Endothelial cell of umbilical vein (primary cell): ENCODE measurements around the gene NEB. TPM values are rescaled to one million over a fixed set of nuclear protein-coding genes. Genes with fewer than 3 reads are reported as not detected.

ENCODE experiments used
- BruUV-seq: library from RNA; stranded (reverse); fragments of 400-500 nt; replicated peaks from 2 replicates; lab custom pipeline; 2021; lab: Mats Ljungman, UMichigan
- CTCF ChIA-PET: fragments of 300-600, 350-600 bp; sonication (Branson Sonifier 250); formaldehyde crosslinking; loops from one replicate; lab custom pipeline; 2021; ENCODE audit warnings: antibody characterized with exemption, inconsistent platforms; lab: Charles Lee
- POLR2A ChIA-PET: fragments of 300-600, 350-600 bp; sonication (Branson Sonifier 250); formaldehyde crosslinking; loops from one replicate; lab custom pipeline; 2021; ENCODE audit warnings: antibody characterized with exemption, inconsistent platforms; lab: Charles Lee
- DNase-seq: peaks from one replicate; pipeline ENCODE4 v3.0.0-alpha.2; 2011; ENCODE audit warnings: low read depth, low spot score
- FAIRE-seq: peaks from 2 replicates; lab custom pipeline; 2011; peaks lifted over from hg19 to GRCh38; lab: Jason Lieb, UNC
- H2AFZ ChIP-seq: 2 replicates; pipeline ENCODE4 v1.6.0; 2012; ENCODE audit warnings: low read depth, low read length, control low read depth, inconsistent platforms
- H3K27ac ChIP-seq: 2 replicates; pipeline ENCODE4 v1.5.1; 2011; ENCODE audit warnings: low read depth, mild to moderate bottlenecking, control low read depth, low read length, moderate library complexity; ENCODE audit not compliant: insufficient read depth
- H3K27me3 ChIP-seq, 2 experiments: 2 replicates each; pipeline versions ENCODE4 v1.6.0 to v1.6.1; 2011; ENCODE audit warnings: low read length in 2 of 2, mixed read lengths in 1 of 2; ENCODE audit not compliant: control insufficient read depth in 2 of 2, insufficient read depth in 2 of 2
- H3K36me3 ChIP-seq, 2 experiments: 2 replicates in 1 of 2; 3 replicates in 1 of 2; pipeline ENCODE4 v1.5.1; 2011; ENCODE audit warnings: low read length in 2 of 2, mild to moderate bottlenecking in 1 of 2, moderate library complexity in 1 of 2; ENCODE audit not compliant: control insufficient read depth in 2 of 2, insufficient read depth in 2 of 2; ENCODE audit errors: extremely low read depth in 1 of 2
- H3K4me1 ChIP-seq: 3 replicates; pipeline ENCODE4 v1.5.1; 2011; ENCODE audit warnings: mild to moderate bottlenecking, low read length; ENCODE audit not compliant: control insufficient read depth, insufficient read depth; ENCODE audit errors: extremely low read depth
- H3K4me2 ChIP-seq: 2 replicates; pipeline ENCODE4 v1.6.1; 2011; ENCODE audit warnings: low read length, control low read depth, mixed read lengths; ENCODE audit not compliant: insufficient read depth
- H3K4me3 ChIP-seq, 3 experiments: fragments of 200-600 bp in 1 of 3; sonication (generic), shearing (Covaris generic) in 1 of 3; replicated peaks in 1 of 3; 2 replicates each; pipeline ENCODE4 v1.5.1; 2011 to 2016; ENCODE audit warnings: control low read depth in 3 of 3, low read length in 3 of 3, mild to moderate bottlenecking in 2 of 3, inconsistent platforms in 1 of 3, low read depth in 1 of 3, moderate library complexity in 1 of 3; ENCODE audit not compliant: insufficient read depth in 1 of 3
- H3K79me2 ChIP-seq: 2 replicates; pipeline ENCODE4 v1.6.0; 2012; ENCODE audit warnings: low read length, inconsistent platforms; ENCODE audit not compliant: control insufficient read depth, insufficient read depth
- H3K9ac ChIP-seq: replicated peaks from 2 replicates; pipeline ENCODE3; 2011; ENCODE audit warnings: low read length, control low read depth; ENCODE audit not compliant: insufficient read depth; ENCODE audit errors: extremely low read depth
- H3K9me1 ChIP-seq: replicated peaks from 3 replicates; pipeline ENCODE4 v1.6.0; 2011; ENCODE audit warnings: mild to moderate bottlenecking, low read length; ENCODE audit not compliant: control insufficient read depth, insufficient read depth; ENCODE audit errors: extremely low read depth
- H3K9me3 ChIP-seq: replicated peaks from 2 replicates; pipeline ENCODE4 v1.5.1; 2012; ENCODE audit warnings: low read length, inconsistent platforms; ENCODE audit not compliant: control insufficient read depth, insufficient read depth
- H4K20me1 ChIP-seq: replicated peaks from 2 replicates; pipeline ENCODE3; 2011; ENCODE audit warnings: mild to moderate bottlenecking, low read length; ENCODE audit not compliant: control insufficient read depth, insufficient read depth; ENCODE audit errors: extremely low read depth
- EZH2 ChIP-seq: IDR thresholded peaks from 2 replicates; pipeline ENCODE4 v1.6.1; 2012; ENCODE audit warnings: borderline replicate concordance, low read depth, mild to moderate bottlenecking, moderate library complexity, low read length, inconsistent platforms; ENCODE audit not compliant: severe bottlenecking
- FOS ChIP-seq: IDR thresholded peaks from 2 replicates; pipeline ENCODE4 v1.6.1; 2011; ENCODE audit warnings: mild to moderate bottlenecking, low read length, moderate library complexity, borderline replicate concordance; ENCODE audit not compliant: insufficient read depth
- GATA2 ChIP-seq: IDR thresholded peaks from 2 replicates; pipeline ENCODE4 v1.7.0; 2011; ENCODE audit warnings: low read depth, mild to moderate bottlenecking, moderate library complexity, mixed read lengths, low read length; ENCODE audit not compliant: insufficient read length, insufficient read depth
- JUN ChIP-seq: IDR thresholded peaks from 2 replicates; pipeline ENCODE4 v1.6.1; 2011; ENCODE audit warnings: borderline replicate concordance, low read depth; ENCODE audit not compliant: insufficient read length, insufficient read depth
- MYC ChIP-seq: IDR thresholded peaks from one replicate; pipeline ENCODE4 v1.6.1; 2011; ENCODE audit warnings: mild to moderate bottlenecking, low read depth, low read length
- POLR2A ChIP-seq: IDR thresholded peaks from 2 replicates; pipeline ENCODE4 v1.6.1; 2012; ENCODE audit warnings: low read depth, mild to moderate bottlenecking, control low read depth, low read length
- POLR2AphosphoS5 ChIP-seq: IDR thresholded peaks from 2 replicates; pipeline ENCODE4 v1.6.1; 2012; ENCODE audit warnings: low read depth, mild to moderate bottlenecking, control low read depth, low read length, moderate library complexity; ENCODE audit not compliant: insufficient read depth
- dilution Hi-C: fragments of 300-500 bp; cut with MboI; formaldehyde crosslinking; loops from one replicate; pipeline ENCODE4 v1.15.0; 2019; ENCODE audit warnings: low sequenced_read_pairs; ENCODE audit not compliant: extremely low pct_ligation_motif_present
- intact Hi-C: fragments of 100-400 bp; cut with micrococcal nuclease; formaldehyde crosslinking; loops from one replicate; pipeline ENCODE4 v1.10.0; 2022
- polyA plus RNA-seq, 4 experiments: library from polyadenylated mRNA; depleted of rRNA in 3 of 4; stranded (reverse) in 3 of 4; unstranded in 1 of 4; fragments of >200 nt; gene quantifications; 2 replicates each; pipeline versions ENCODE4 v1.2.1 to v1.2.3, GENCODE V29; 2011 to 2012; ENCODE audit warnings: missing spikeins in 1 of 4
- total RNA-seq: library from RNA; stranded (reverse); gene quantifications from 2 replicates; pipeline ENCODE4 v1.2.3, GENCODE V29; 2021
- TF ChIP-seq, protein P1 (sequence below): IDR thresholded peaks from 2 replicates; pipeline ENCODE4 v1.6.1; 2011; ENCODE audit not compliant: insufficient read depth, insufficient read length
- TF ChIP-seq, protein P2 (sequence below), 2 donors: IDR thresholded peaks; 1 replicate in 1 of 2; 2 replicates in 1 of 2; pipeline ENCODE4 v1.5.1; 2011; ENCODE audit warnings: low read length in 2 of 2, mild to moderate bottlenecking in 2 of 2, moderate library complexity in 2 of 2, control low read depth in 1 of 2, inconsistent platforms in 1 of 2, low read depth in 1 of 2; ENCODE audit not compliant: insufficient read depth in 1 of 2; ENCODE audit errors: extremely low read depth in 1 of 2

Gene NEB
- total and polyA plus RNA-seq, 2 donors (not counting 3 experiments of a cell fraction or from before 2014, with no cell fraction given), result 0.84 to 1.8 TPM

DNA sequence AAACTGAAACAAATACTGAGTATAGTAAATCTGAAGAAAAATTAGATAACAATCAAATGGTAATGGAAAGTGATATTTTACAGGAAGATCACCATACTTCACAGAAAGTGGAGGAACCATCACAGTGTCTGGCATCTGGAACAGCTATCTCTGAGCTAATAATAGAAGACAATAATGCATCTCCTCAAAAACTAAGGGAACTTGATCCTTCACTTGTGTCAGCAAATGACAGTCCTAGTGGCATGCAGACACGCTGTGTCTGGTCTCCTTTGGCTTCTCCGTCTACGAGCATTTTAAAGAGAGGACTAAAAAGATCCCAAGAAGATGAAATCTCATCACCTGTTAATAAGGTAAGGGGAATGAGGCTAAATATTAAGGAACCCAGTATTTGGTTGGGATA lies 268.5 kb downstream of the NEB start:
- POLR2A ChIA-PET, result no interaction called here
- no peaks in the 10 kb centered on the region for H3K9me3 ChIP-seq
- TF ChIP-seq GATA2, result no peak
- TF ChIP-seq FOS, result no peak
- no peak for TF ChIP-seq POLR2AphosphoS5
- TF ChIP-seq, protein P1, sequence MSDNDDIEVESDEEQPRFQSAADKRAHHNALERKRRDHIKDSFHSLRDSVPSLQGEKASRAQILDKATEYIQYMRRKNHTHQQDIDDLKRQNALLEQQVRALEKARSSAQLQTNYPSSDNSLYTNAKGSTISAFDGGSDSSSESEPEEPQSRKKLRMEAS, result no peak
- no peak for TF ChIP-seq POLR2A
- TF ChIP-seq, protein P2, sequence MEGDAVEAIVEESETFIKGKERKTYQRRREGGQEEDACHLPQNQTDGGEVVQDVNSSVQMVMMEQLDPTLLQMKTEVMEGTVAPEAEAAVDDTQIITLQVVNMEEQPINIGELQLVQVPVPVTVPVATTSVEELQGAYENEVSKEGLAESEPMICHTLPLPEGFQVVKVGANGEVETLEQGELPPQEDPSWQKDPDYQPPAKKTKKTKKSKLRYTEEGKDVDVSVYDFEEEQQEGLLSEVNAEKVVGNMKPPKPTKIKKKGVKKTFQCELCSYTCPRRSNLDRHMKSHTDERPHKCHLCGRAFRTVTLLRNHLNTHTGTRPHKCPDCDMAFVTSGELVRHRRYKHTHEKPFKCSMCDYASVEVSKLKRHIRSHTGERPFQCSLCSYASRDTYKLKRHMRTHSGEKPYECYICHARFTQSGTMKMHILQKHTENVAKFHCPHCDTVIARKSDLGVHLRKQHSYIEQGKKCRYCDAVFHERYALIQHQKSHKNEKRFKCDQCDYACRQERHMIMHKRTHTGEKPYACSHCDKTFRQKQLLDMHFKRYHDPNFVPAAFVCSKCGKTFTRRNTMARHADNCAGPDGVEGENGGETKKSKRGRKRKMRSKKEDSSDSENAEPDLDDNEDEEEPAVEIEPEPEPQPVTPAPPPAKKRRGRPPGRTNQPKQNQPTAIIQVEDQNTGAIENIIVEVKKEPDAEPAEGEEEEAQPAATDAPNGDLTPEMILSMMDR (IDR thresholded peaks at IDR 0.05; ENCODE audit: extremely low read depth in 1 of 2, insufficient read depth in 1 of 2, low read depth in 1 of 2, low read length in 2 of 2), result no peak
- TF ChIP-seq EZH2, result no peak
- no peak for TF ChIP-seq MYC
- TF ChIP-seq JUN, result no peak
- no peak overlapping the region for H3K4me2 ChIP-seq
- CTCF ChIA-PET, result interaction anchor here (1.0 kb wide), 1 partner anchor 14 kb away, joined by 3 read pairs; no protein-coding TSS in a partner anchor
- no peaks in the 10 kb centered on the region for H4K20me1 ChIP-seq
- no peak overlapping the region for H3K4me3 ChIP-seq
- dilution Hi-C loops, result no loop called here
- H3K36me3 ChIP-seq, result peaks cover 3 to 42% of the 10 kb centered on the region in 2 experiments
- no peak for FAIRE-seq
- no peak for DNase-seq
- H3K79me2 ChIP-seq, result peaks cover 3% of the 10 kb centered on the region
- no peak overlapping the region for H3K9ac ChIP-seq
- H3K9me1 ChIP-seq, result no peaks in the 10 kb centered on the region
- no peak overlapping the region for H2AFZ ChIP-seq
- H3K27ac ChIP-seq, result no peak overlapping the region
- BruUV-seq, result no TSS peak
- H3K27me3 ChIP-seq, result no peaks in the 10 kb centered on the region
- intact Hi-C loops, result loop anchor here (5.0 kb wide), 1 partner anchor 562 kb away; no protein-coding TSS in a partner anchor
- H3K4me1 ChIP-seq, result no peaks in the 10 kb centered on the region
